HUES6 (cell line): ENCODE results near the gene SOX12.

Source experiments
- H3K27ac ChIP-seq: 2 replicates; pipeline ENCODE4 v1.7.0; 2013; ENCODE audit warnings: low read depth, mild to moderate bottlenecking, low read length, inconsistent platforms
- H3K27me3 ChIP-seq: 2 replicates; pipeline ENCODE4 v1.6.1; 2013; ENCODE audit warnings: low read length; ENCODE audit not compliant: control insufficient read depth, insufficient read depth
- H3K36me3 ChIP-seq: 2 replicates; pipeline ENCODE4 v1.6.1; 2013; ENCODE audit warnings: low read length; ENCODE audit not compliant: control insufficient read depth, insufficient read depth
- H3K4me1 ChIP-seq: 2 replicates; pipeline ENCODE4 v1.6.1; 2013; ENCODE audit warnings: low read length; ENCODE audit not compliant: control insufficient read depth, insufficient read depth
- H3K4me3 ChIP-seq: 2 replicates; pipeline ENCODE4 v1.5.1; 2013; ENCODE audit warnings: low read depth, low read length
- H3K9ac ChIP-seq: one replicate; pipeline ENCODE4 v1.6.1; 2013; ENCODE audit warnings: mild to moderate bottlenecking, low read length
- H3K9me3 ChIP-seq: 2 replicates; pipeline ENCODE4 v1.6.1; 2013; ENCODE audit warnings: low read depth, low read length; ENCODE audit not compliant: control insufficient read depth, insufficient read depth

SOX12 gene

GRCh38 chr20:325045-325888, at the start of gene SOX12:
SOX12 (plus strand) TSS chr20:325552; CDS start chr20:325925, 373 bp downstream.
- H3K27ac ChIP-seq: peak within 1 kb of the TSS; percentile 80; the same call in 1 of the 2 replicates
- H3K36me3 ChIP-seq: peaks cover 8% of the 10 kb centered on the region
- H3K9me3 ChIP-seq: no peaks in the 10 kb centered on the region
- H3K27me3 ChIP-seq: no peaks in the 10 kb centered on the region
- H3K9ac ChIP-seq: peak within 1 kb of the TSS; percentile 96
- peak within 1 kb of the TSS; percentile 93 for H3K4me3 ChIP-seq
- H3K4me1 ChIP-seq: peaks cover 40% of the 10 kb centered on the region

- peaks cover 25% of the 10 kb centered on the region for H3K36me3 ChIP-seq
- no peaks in the 10 kb centered on the region for H3K4me1 ChIP-seq
- no peaks in the 10 kb centered on the region for H3K9me3 ChIP-seq
- H3K27me3 ChIP-seq: no peaks in the 10 kb centered on the region
- H3K27ac ChIP-seq: no peak overlapping the region
- H3K9ac ChIP-seq: no peak overlapping the region
- no peak overlapping the region for H3K4me3 ChIP-seq
Observed at GRCh38 chr20:275791-276190, 49.6 kb upstream of the SOX12 start.

GRCh38 chr20:276620-277495, 48.5 kb upstream of the SOX12 start:
- H3K27me3 ChIP-seq: no peaks in the 10 kb centered on the region
- no peak overlapping the region for H3K4me3 ChIP-seq
- no peak overlapping the region for H3K9ac ChIP-seq
- H3K4me1 ChIP-seq: no peaks in the 10 kb centered on the region
- peaks cover 25% of the 10 kb centered on the region for H3K36me3 ChIP-seq
- no peak overlapping the region for H3K27ac ChIP-seq
- H3K9me3 ChIP-seq: no peaks in the 10 kb centered on the region

- peaks cover 25% of the 10 kb centered on the region for H3K36me3 ChIP-seq
- H3K4me3 ChIP-seq: no peak overlapping the region
- no peaks in the 10 kb centered on the region for H3K9me3 ChIP-seq
- H3K9ac ChIP-seq: no peak overlapping the region
- no peak overlapping the region for H3K27ac ChIP-seq
- H3K27me3 ChIP-seq: no peaks in the 10 kb centered on the region
- H3K4me1 ChIP-seq: no peaks in the 10 kb centered on the region
Observed at GRCh38 chr20:277496-277781, 47.9 kb upstream of the SOX12 start.

GRCh38 chr20:278181-278580, 47.2 kb upstream of the SOX12 start:
- Histone ChIP-seq H3K9me3 (no peaks in the 10 kb centered on the region), H3K27me3 (no peaks in the 10 kb centered on the region), H3K9ac (no peak overlapping the region), H3K36me3 (peaks cover 25% of the 10 kb centered on the region), H3K4me1 (no peaks in the 10 kb centered on the region), H3K4me3 (peak overlapping the region; percentile 37; the same call in 1 of the 2 replicates), H3K27ac (no peak overlapping the region)

GRCh38 chr20:278607-279571, 46.5 kb upstream of the SOX12 start:
- Histone ChIP-seq H3K9ac (no peak overlapping the region), H3K27ac (no peak overlapping the region), H3K4me3 (peak overlapping the region; percentile 42; the same call in 1 of the 2 replicates), H3K36me3 (peaks cover 32% of the 10 kb centered on the region), H3K27me3 (no peaks in the 10 kb centered on the region), H3K4me1 (no peaks in the 10 kb centered on the region), H3K9me3 (no peaks in the 10 kb centered on the region)

GRCh38 chr20:284172-284571, 41.2 kb upstream of the SOX12 start:
- Histone ChIP-seq H3K36me3 (peaks cover 6% of the 10 kb centered on the region), H3K9ac (no peak overlapping the region), H3K4me1 (no peaks in the 10 kb centered on the region), H3K27me3 (no peaks in the 10 kb centered on the region), H3K4me3 (no peak overlapping the region), H3K9me3 (peaks cover 2% of the 10 kb centered on the region; the same call in 1 of the 2 replicates), H3K27ac (no peak overlapping the region)

GRCh38 chr20:286508-286907, 38.8 kb upstream of the SOX12 start:
- no peak overlapping the region for H3K27ac ChIP-seq
- H3K36me3 ChIP-seq: peaks cover 6% of the 10 kb centered on the region
- H3K9ac ChIP-seq: no peak overlapping the region
- H3K9me3 ChIP-seq: peaks cover 6% of the 10 kb centered on the region; the same call in 1 of the 2 replicates
- H3K27me3 ChIP-seq: peaks cover 2% of the 10 kb centered on the region; the same call in 1 of the 2 replicates
- peaks cover 8% of the 10 kb centered on the region for H3K4me1 ChIP-seq
- H3K4me3 ChIP-seq: no peak overlapping the region

GRCh38 chr20:288956-289692, 36.2 kb upstream of the SOX12 start:
- peaks cover 10% of the 10 kb centered on the region for H3K27me3 ChIP-seq
- H3K27ac ChIP-seq: no peak overlapping the region
- H3K4me3 ChIP-seq: peak overlapping the region; percentile 74
- H3K9me3 ChIP-seq: peaks cover 6% of the 10 kb centered on the region; the same call in 1 of the 2 replicates
- no peaks in the 10 kb centered on the region; the same call in 1 of the 2 replicates for H3K36me3 ChIP-seq
- no peak overlapping the region for H3K9ac ChIP-seq
- peaks cover 13% of the 10 kb centered on the region for H3K4me1 ChIP-seq

GRCh38 chr20:289693-290083, 35.7 kb upstream of the SOX12 start:
- no peak overlapping the region for H3K27ac ChIP-seq
- peaks cover 13% of the 10 kb centered on the region for H3K4me1 ChIP-seq
- peak overlapping the region; percentile 74 for H3K4me3 ChIP-seq
- H3K9me3 ChIP-seq: peaks cover 6% of the 10 kb centered on the region; the same call in 1 of the 2 replicates
- H3K27me3 ChIP-seq: peaks cover 14% of the 10 kb centered on the region
- no peaks in the 10 kb centered on the region for H3K36me3 ChIP-seq
- peak overlapping the region; percentile 58 for H3K9ac ChIP-seq
